NOMO-1 treated with DMSO at 0.1 percent for 48 hours (cell line): ENCODE results near the gene S100A14.
A peak's percentile ranks its signal among the peaks of the same experiment; 100 is the strongest.
"Not testable (repeated sequence)": the region's sequence is repeated elsewhere in the genome, so short reads cannot be mapped to it uniquely, and the experiment has no call there.

Experiments used
- DNase-seq: peaks from one replicate; lab custom pipeline; 2025; ENCODE audit not compliant: unreplicated experiment; lab: John Stamatoyannopoulos, UW

S100A14 gene

DNA sequence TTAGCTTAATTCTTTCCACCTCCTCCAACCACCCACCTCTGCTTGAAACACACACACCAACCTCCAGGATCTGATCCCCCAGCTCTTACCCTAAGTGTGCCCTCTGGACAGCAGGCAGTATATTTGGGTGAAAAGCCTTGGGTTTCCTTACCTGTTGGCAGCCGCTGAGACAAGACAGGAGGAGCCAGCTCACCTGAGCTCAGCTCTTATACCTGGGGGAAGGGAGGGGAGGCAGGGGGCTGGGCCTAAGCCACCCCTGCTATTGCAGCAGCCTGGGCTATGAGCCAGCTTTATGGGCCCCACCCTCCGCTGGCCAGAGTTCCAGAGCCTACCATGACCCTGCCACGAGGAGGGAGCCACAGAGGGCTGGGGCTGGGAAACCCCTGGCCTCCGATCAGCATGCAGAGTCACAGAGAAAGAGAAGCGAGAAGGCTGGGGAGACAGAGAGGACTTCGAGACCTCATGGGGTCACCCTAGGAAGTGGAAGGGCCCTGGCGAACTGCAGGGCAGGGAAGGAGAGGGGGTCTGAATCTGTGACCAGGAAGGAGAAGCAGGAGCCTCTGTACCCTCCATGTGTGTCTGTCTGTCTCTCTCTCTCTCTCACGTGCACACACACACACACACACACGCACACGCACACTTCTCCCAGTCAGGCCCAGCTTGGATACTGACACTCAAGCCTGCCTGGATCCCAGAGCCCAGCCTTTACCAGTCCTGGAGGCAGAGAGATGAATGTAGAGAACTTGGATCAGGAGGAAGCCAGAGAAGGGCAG lies at the start of gene S100A14:
Gene S100A14, minus strand, starts transcription at position 182 of the 773 bp plus-strand sequence. CDS start 467 bp downstream, outside the sequence.
- DNase-seq = no peak

DNA sequence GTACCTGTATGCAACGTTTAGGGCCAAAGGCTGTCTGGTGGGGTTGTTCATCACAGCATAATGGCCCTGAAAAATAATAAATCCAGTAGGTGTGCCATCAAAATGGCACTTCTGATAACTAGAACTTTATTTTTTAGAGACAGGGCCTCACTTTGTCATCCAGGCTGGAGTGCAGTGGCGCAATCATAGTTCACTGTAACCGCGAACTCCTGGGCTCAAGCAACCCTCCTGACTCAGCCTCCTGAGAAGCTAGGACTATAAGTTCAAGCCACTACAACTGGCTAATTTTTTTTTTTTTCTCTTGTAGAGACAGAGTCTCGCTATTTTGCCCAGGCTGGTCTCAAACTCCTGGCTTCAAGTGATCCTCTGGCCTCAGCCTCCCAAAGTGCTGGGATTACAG lies 47.1 kb upstream of the S100A14 start:
- DNase-seq = peak; percentile 51

GRCh38 chr1:153662269-153662668 lies 46.1 kb upstream of the S100A14 start:
- no peak for DNase-seq

- DNase-seq = no peak
These were observed 45.1 kb upstream of the S100A14 start for GRCh38 chr1:153661111-153661708.

- no peak for DNase-seq
These were observed 43.5 kb upstream of the S100A14 start for GRCh38 chr1:153659656-153660055.

GRCh38 chr1:153659175-153659534 lies 43.0 kb upstream of the S100A14 start:
- no peak for DNase-seq

DNA sequence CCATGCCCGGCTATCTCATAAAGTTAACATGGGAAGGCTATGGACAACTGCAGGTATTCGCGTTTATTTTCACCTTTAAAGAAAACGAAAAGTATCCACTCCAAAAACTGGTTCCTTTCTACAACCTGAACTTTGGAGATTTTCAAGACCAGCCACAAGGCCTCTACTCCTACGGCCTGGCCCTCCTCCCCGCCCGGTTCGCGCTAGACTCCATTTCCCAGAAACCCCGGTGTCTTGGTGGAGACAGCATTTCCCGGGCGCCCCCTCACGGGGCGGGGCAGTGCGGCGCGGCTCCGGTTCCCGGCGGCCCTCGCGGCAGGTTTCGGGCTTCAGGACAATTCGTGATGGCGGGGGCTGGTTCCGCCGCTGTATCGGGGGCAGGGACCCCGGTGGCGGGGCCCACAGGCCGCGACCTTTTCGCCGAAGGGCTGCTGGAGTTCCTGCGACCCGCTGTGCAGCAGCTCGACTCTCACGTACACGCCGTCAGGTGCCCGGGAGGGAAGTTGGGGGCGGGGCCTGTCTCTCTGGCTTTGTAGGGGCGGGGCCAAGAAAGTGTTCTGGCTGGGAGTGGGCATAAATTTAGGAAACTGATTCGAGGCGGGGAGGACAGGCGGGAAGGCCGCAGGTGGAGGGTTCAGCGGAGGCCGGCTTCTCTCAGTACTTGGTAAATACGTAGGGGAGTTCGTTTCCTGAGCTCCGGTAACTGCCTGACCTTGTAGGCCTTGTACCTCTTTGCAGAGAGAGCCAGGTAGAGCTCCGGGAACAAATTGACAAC lies 42.5 kb upstream of the S100A14 start, which contains the start of gene SNAPIN:
Gene SNAPIN, plus strand, starts transcription at position 304 of the 775 bp plus-strand sequence. Its CDS starts 41 bp downstream, at position 345.
- peak; percentile 91 for DNase-seq

- no peak for DNase-seq
These were observed 39.2 kb upstream of the S100A14 start for GRCh38 chr1:153655333-153655732.

GRCh38 chr1:153652805-153653500 lies 36.8 kb upstream of the S100A14 start:
- DNase-seq = no peak

- no peak for DNase-seq
These were observed 35.6 kb upstream of the S100A14 start for GRCh38 chr1:153651771-153652170.

GRCh38 chr1:153649863-153650235 lies 33.7 kb upstream of the S100A14 start:
- no peak for DNase-seq

DNA sequence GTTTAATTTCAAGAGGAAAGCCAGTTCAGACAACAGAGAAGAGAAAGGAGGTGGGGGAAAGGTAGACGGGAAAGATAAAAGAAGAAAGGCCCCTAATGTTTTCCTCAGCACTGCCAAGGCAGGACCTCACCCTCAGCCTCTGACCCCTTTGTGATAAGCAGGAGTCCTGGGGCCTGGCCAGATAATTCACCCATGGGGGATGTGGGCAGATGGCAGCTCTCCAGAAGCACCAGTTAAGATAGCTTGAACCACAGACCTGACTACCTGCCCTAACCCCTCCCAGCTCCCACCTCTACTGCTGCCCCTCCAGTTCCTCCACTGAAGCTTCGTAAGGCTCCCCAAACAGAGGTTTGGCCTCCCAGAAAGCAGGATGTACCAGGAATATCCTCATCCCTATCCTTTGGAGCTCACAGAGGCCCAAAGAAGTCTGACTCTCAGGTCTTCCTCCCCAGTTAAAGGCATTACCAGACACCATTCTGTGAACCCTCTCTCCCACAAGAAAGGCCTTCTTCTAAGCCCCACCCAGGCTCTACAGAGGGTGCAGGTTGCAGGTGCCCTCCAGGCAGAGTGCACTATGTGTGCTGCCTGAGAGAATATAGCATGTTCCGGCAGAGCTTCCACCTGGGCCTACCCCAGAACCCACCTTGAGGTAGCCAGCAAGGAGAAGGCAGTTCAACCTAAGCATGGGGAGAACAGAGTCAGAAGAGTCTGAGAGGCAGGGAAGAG lies 33.2 kb upstream of the S100A14 start:
- no peak for DNase-seq

- no peak for DNase-seq
These were observed 32.0 kb upstream of the S100A14 start for GRCh38 chr1:153648000-153648643.

DNA sequence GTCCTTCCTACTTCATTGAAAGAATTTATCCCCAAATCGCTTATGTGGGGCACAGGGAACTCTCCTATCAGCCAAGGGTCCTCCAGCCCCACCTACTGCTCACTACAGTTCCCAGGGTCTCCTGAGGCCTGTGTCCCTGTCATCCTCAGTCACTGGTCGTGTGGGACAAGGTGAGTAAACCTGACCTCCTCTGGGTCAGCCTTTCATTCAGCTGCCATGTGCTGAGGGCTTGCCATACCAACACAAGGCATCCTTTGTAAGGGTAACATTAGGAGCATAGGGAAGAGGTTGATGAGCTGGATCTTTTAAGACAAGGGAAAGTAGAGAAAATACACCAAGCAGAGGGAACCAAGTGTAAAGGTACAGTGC lies 31.2 kb upstream of the S100A14 start:
- DNase-seq = no peak

GRCh38 chr1:153646672-153647345 lies 30.7 kb upstream of the S100A14 start:
- peak; percentile 58 for DNase-seq

- DNase-seq = no peak
These were observed 27.7 kb upstream of the S100A14 start for GRCh38 chr1:153643816-153644215.

- DNase-seq = no peak
These were observed 27.0 kb upstream of the S100A14 start for GRCh38 chr1:153643100-153643499.

- DNase-seq = no peak
These were observed 26.0 kb upstream of the S100A14 start for GRCh38 chr1:153642161-153642560.

- DNase-seq = no peak
These were observed 24.7 kb upstream of the S100A14 start for GRCh38 chr1:153640861-153641260.

DNA sequence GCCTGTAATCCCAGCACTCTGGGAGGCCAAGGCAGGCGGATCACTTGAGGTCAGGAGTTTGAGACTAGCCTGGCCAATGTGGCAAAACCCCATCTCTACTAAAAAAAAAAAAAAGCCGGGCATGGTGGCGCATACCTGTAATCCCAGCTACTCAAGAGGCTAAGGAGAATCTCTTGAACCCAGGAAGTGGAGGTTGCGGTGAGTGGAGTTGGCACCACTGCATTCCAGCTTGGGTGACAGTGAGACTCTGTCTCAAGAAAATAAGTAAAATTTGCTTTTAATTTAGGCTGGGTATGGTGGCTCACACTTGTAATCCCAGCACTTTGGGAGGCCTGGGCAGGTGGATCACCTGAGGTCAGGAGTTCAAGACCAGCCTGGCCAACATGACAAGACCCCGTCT lies 24.1 kb upstream of the S100A14 start:
- not testable (repeated sequence) for DNase-seq
